Uterus (tissue), 2 donors: Measurements from ENCODE around the gene GNAT2.

Experiments
- CTCF ChIP-seq, 4 experiments: fragments of 200-600 bp in 2 of 4; fragments of 450-650 bp in 2 of 4; sonication (generic) in 2 of 4; IDR thresholded peaks; one replicate each; pipeline ENCODE4 v1.5.1; 2016 to 2019; ENCODE audit warnings: antibody characterized with exemption in 4 of 4, mild to moderate bottlenecking in 2 of 4, moderate library complexity in 1 of 4
- POLR2A ChIP-seq, 2 donors: fragments of 450-650 bp; IDR thresholded peaks; one replicate each; pipeline ENCODE4 v1.6.1; 2016; ENCODE audit warnings: antibody characterized with exemption in 2 of 2, mild to moderate bottlenecking in 1 of 2, moderate library complexity in 1 of 2

DNA sequence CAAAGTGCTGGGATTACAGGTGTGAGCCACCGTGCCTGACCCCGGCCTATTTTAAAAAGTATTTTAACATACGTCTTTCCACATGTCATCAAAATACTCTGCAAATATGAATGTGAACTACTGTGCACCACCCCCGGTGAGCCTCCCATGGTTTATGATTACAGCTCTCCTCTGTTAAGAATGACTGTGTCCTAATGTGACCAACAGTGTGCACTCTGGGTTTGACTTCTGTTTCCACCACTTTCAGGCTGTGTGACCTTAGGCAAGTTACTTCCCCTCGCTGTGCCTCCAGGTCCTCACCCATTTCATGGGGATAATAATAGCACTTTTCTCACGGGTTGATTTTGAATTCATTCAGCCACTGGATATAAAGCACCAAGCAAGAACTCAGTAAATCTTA, 14.9 kb upstream of the GNAT2 start:
- no peak for TF ChIP-seq CTCF (IDR thresholded peaks at IDR 0.05)
- TF ChIP-seq POLR2A (IDR thresholded peaks at IDR 0.05) = no peak
